ENCODE measurements around the gene UBXN4. TPM values are rescaled to one million over a fixed set of nuclear protein-coding genes. Genes with fewer than 3 reads are reported as not detected.
"Not testable (repeated sequence)": the region's sequence is repeated elsewhere in the genome, so short reads cannot be mapped to it uniquely, and the experiment has no call there.

Gene UBXN4
- total and polyA plus RNA-seq, 10 donors, result 36.6 to 101 (median 89.1) TPM

DNA sequence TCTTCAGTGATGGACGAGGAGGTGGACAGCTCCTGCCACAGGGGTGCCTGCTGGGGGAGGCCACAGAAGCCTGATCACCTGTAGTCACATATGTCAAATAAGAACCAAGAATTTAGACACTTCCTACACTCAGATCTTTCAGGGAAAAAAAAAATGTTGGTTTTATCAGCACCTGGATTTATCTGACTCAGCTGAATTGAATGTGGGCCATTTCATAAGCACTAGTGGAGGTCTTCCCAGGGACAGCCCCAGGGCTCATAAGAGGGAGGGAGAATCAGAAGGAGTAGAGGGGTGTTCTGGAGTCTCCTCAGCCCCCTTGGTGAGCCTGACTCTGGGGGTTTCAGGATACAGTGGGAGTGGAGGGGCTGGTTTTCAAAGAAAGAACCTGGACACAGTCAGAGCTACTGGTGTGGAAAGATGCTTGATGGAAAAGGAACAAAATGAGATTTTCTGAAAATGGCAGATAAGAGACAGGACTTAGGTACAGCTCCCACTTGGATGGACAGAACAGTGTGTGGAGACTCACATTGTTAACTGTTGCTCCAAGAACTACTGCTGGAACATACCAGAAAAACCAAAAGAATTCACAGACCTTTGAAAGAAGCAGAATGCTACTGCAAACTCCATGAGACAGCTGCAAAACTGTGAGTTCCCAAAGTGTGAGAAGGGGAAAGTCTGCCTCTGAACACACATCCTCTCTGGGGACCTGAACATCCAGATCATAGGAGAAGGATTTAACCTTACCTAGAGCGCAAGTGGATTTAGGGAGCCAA lies 49.9 kb downstream of the UBXN4 start:
- no peak overlapping the region for H3K4me3 ChIP-seq

DNA sequence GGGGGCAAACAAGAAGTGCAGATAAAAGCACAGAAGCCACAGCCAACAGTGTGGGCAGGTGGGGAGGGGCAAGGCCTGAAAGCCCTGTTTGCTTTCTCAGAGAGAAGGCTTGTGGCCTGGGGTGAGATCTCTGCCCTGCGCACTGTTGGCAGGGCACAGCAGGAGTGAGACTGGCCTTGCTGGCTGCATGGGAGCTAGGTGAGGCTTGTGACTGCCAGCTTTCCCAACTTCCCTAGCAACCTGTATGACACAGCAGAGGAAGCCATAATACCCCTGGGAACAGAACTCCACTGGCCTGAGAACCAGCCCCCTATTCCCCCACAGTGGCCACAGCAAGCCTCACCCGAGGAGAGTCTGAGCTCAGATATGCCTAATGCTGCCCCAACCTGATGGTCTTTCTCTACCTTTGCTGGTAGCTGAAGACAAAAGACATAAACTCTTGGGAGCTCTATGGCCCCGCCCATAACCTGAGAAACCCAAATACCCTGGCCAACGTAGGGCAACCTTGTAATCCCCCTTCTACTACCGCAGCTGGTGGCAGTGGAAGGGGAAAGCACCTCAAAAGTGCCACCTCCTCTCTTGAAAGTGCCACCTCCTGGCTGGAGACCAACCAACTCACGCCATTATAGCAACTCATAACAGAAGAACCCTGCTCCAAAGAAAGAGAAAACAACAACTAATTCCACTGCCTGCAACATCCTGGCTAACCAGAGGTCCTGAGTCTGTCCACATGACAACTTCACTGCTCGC lies 50.9 kb downstream of the UBXN4 start:
- Histone ChIP-seq H3K4me3 (no peak overlapping the region), H3K27ac (no peak overlapping the region), H3K36me3 (peaks cover 0 to 14% (median under 1%) of the 10 kb centered on the region in 6 donors), H3K27me3 (replicated peaks in 1 of 7) (no peaks in the 10 kb centered on the region), H3K9me3 (no peaks in the 10 kb centered on the region), H3K4me1 (peaks cover 0 to 10% (median 4%) of the 10 kb centered on the region in 6 donors)
- TF ChIP-seq, protein P1, sequence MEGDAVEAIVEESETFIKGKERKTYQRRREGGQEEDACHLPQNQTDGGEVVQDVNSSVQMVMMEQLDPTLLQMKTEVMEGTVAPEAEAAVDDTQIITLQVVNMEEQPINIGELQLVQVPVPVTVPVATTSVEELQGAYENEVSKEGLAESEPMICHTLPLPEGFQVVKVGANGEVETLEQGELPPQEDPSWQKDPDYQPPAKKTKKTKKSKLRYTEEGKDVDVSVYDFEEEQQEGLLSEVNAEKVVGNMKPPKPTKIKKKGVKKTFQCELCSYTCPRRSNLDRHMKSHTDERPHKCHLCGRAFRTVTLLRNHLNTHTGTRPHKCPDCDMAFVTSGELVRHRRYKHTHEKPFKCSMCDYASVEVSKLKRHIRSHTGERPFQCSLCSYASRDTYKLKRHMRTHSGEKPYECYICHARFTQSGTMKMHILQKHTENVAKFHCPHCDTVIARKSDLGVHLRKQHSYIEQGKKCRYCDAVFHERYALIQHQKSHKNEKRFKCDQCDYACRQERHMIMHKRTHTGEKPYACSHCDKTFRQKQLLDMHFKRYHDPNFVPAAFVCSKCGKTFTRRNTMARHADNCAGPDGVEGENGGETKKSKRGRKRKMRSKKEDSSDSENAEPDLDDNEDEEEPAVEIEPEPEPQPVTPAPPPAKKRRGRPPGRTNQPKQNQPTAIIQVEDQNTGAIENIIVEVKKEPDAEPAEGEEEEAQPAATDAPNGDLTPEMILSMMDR (IDR thresholded peaks at IDR 0.05 in 8 of 11, conservative IDR thresholded peaks at IDR 0.05 in 3 of 11), result no peak
- TF ChIP-seq POLR2AphosphoS5 (IDR thresholded peaks at IDR 0.05), result no peak
- TF ChIP-seq POLR2A (IDR thresholded peaks at IDR 0.05), result no peak
- intact Hi-C loops (cut with DNase I; ENCODE audit: low total_unique reads), result no loop called here
- 64 to 84% (median 67%) methylated on average over 7 of the region's 7 CpGs for WGBS, 5 donors
- no peak for DNase-seq

More for the DNA sequence above, 49.9 kb downstream of the UBXN4 start:
- intact Hi-C loops (cut with DNase I; ENCODE audit: low total_unique reads), result no loop called here
- peaks cover 0 to 5% (median 0%) of the 10 kb centered on the region in 6 donors for H3K4me1 ChIP-seq
- H3K27me3 ChIP-seq (replicated peaks in 1 of 7), result no peaks in the 10 kb centered on the region
- peaks cover 0 to 20% (median 3%) of the 10 kb centered on the region in 6 donors for H3K36me3 ChIP-seq
- DNase-seq, result no peak
- WGBS, 5 donors, result 88 to 94% (median 93%) methylated on average over 2 of the region's 2 CpGs
- TF ChIP-seq POLR2AphosphoS5 (IDR thresholded peaks at IDR 0.05) (no peak), POLR2A (IDR thresholded peaks at IDR 0.05) (no peak)
- TF ChIP-seq, protein P1 (IDR thresholded peaks at IDR 0.05 in 8 of 11, conservative IDR thresholded peaks at IDR 0.05 in 3 of 11), result no peak
- H3K27ac ChIP-seq, result no peak overlapping the region
- no peaks in the 10 kb centered on the region for H3K9me3 ChIP-seq

DNA sequence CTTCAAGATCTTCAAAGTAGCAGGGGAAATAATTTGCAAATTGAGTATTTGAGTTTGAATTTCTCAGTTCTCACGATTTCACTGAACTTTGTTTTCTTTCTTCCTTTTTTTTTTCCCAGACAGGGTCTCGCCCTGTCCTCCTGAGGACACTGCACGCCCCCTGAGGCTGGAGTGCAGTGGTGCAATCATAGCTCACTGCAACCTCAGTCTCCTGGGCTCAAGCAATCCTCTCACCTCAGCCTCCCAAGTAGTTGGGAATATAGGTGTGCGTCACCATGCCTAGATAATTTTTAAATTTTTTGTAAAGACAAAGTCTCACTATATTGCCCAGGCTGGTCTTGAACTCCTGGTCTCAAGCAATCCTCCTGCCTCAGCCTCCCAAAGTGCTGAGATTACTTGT lies 54.0 kb downstream of the UBXN4 start:
- 62 to 72% (median 67%) methylated on average over 4 of the region's 4 CpGs for WGBS, 5 donors
- H3K9me3 ChIP-seq, result peaks cover 0 to 13% (median 11%) of the 10 kb centered on the region in 8 donors
- H3K4me3 ChIP-seq; DNase-seq; H3K36me3 ChIP-seq; H3K27ac ChIP-seq; H3K27me3 ChIP-seq (replicated peaks in 1 of 7); intact Hi-C loops (cut with DNase I; ENCODE audit: low total_unique reads): not testable (repeated sequence)
- peaks cover 0 to 13% (median 6%) of the 10 kb centered on the region in 6 donors for H3K4me1 ChIP-seq

DNA sequence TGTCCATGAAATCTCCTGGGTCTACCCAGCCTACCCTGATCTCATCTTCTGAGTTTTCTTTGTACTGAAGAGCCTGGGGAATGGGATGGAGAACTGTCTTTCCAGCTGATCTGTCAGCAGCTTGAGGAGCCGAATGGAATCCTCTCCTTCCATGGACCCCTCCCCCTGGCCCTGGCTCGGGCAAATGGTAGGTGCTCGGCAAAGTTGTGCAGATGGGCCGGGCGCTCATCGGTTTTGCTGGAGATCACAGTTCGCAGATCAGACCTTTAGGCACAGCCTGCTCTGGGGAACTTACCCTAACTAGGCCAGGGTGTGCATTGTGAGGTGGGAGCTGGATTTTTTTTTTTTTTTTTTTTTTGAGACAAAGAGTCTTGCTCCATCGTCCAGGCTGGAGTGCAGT lies 55.0 kb downstream of the UBXN4 start:
- H3K9me3 ChIP-seq, result peaks cover 0 to 23% (median 20%) of the 10 kb centered on the region in 8 donors
- TF ChIP-seq POLR2AphosphoS5 (IDR thresholded peaks at IDR 0.05), result no peak
- TF ChIP-seq POLR2A (IDR thresholded peaks at IDR 0.05), result no peak
- TF ChIP-seq, protein P1 (IDR thresholded peaks at IDR 0.05 in 8 of 11, conservative IDR thresholded peaks at IDR 0.05 in 3 of 11), result no peak
- intact Hi-C loops (cut with DNase I; ENCODE audit: low total_unique reads), result no loop called here
- peaks cover 0 to 13% (median 6%) of the 10 kb centered on the region in 6 donors for H3K4me1 ChIP-seq
- no peaks in the 10 kb centered on the region for H3K36me3 ChIP-seq
- H3K27ac ChIP-seq, result no peak overlapping the region
- 95 to 99% (median 96%) methylated on average over 8 of the region's 8 CpGs for WGBS, 5 donors
- no peak for DNase-seq
- H3K4me3 ChIP-seq, result no peak overlapping the region
- no peaks in the 10 kb centered on the region for H3K27me3 ChIP-seq (replicated peaks in 1 of 7)

All from spleen (tissue), 11 donors.